GM20000 (cell line): ENCODE data around the gene UBA1.

Experiments used
- DNase-seq: peaks from one replicate; pipeline ENCODE4 v3.0.0; 2012; ENCODE audit warnings: low spot score
- TF ChIP-seq, protein P1 (sequence below): IDR thresholded peaks from 2 replicates; pipeline ENCODE4 v1.5.1; 2012; ENCODE audit warnings: mild to moderate bottlenecking, control low read depth; ENCODE audit errors: extremely low read depth, missing control alignments

UBA1 gene

GRCh38 chrX:47181301-47181700 is 12.3 kb upstream of the UBA1 start:
- DNase-seq, result no peak
- TF ChIP-seq, protein P1, sequence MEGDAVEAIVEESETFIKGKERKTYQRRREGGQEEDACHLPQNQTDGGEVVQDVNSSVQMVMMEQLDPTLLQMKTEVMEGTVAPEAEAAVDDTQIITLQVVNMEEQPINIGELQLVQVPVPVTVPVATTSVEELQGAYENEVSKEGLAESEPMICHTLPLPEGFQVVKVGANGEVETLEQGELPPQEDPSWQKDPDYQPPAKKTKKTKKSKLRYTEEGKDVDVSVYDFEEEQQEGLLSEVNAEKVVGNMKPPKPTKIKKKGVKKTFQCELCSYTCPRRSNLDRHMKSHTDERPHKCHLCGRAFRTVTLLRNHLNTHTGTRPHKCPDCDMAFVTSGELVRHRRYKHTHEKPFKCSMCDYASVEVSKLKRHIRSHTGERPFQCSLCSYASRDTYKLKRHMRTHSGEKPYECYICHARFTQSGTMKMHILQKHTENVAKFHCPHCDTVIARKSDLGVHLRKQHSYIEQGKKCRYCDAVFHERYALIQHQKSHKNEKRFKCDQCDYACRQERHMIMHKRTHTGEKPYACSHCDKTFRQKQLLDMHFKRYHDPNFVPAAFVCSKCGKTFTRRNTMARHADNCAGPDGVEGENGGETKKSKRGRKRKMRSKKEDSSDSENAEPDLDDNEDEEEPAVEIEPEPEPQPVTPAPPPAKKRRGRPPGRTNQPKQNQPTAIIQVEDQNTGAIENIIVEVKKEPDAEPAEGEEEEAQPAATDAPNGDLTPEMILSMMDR, result no peak

GRCh38 chrX:47182106-47182700 is 11.4 kb upstream of the UBA1 start:
- TF ChIP-seq, protein P1, result no peak
- no peak for DNase-seq

DNA sequence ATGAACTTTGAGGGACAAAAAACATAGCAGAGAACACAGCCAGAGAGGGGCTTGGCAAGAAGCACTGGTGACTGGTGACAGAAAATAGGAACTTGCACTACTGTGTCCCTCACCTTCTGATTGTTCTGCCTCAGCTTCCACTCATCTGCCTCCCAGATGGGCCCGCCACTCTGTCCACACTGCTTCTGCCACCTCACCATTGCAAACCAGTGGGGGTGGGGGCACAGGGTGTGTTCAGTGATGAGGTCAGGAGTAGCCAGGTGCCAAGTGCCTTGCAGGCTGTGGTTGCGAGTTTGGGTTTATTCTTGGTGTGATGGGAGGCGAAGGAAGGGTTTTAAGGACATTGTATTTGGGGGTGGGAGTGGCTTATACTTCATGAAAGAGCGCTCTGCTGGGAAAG is 9.1 kb upstream of the UBA1 start:
- DNase-seq, result no peak
- TF ChIP-seq, protein P1, result no peak

DNA sequence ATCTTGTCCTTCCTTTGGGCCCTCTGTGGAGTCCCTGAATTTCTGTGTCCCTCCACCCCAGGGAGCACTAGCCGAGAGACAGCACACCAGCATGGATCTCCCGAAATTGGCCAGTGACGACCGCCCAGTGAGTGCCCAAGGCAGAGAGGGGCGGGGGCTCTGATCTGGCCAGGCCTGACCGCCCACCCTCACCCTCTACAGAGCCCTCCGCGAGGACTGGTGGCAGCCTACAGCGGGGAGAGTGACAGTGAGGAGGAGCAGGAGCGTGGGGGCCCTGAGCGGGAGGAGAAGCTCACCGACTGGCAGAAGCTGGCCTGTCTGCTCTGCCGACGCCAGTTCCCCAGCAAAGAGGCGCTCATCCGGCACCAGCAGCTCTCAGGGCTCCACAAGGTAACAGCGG is 8.4 kb upstream of the UBA1 start:
- TF ChIP-seq, protein P1, result no peak
- no peak for DNase-seq

DNA sequence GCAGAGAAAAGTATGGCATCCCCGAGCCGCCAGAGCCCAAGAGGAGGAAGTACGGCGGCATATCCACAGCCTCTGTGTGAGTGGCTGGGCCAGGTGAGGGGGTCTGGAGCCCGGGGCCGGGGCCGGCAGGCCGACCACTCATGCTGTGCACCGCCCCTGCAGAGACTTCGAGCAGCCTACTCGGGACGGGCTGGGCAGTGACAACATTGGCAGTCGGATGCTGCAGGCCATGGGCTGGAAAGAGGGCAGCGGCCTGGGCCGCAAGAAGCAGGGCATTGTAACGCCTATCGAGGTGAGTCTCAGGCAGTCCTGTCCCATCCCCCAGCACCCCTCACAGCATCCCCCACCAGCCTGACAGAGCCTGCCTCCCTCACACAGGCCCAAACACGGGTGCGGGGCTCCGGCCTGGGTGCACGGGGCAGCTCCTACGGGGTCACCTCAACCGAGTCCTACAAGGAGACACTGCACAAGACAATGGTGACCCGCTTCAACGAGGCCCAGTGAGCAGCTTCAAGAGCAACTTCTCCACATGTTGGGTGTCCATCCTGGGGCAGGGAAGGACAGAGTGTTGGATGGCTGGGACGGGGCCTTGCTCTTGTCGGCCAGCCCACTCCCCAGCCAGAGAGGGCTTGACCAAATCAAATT is 7.4 kb upstream of the UBA1 start:
- TF ChIP-seq, protein P1, result no peak

DNA sequence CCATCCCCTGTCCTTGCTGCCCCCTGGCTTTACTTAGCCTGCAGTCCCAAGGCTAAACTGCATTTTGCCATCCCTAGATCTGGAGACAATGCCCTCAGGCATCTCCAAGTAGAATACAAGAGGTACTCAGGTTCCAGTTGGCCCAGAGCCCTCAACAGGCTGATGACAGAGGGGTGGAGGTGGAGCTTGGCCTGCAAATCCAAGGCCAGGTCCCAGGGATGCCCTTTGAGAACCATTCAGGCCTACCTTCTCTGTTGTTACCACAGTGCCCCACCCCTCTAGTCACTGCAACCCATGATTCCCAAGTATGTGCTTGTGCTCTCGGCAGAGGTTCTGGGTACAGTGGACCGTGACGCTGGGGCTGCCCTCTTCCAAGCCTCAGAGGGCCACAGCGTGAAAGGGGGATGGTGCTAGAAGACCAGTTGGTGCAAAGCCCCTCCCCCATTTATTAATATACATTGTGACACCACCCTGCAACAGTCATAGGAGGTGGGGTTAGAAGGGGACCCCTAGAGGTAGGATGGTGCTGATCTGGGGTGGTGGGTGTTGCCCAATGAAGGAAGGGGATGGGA is 6.4 kb upstream of the UBA1 start:
- no peak for DNase-seq
- TF ChIP-seq, protein P1, result no peak

More for the DNA sequence above, 7.4 kb upstream of the UBA1 start:
- DNase-seq, result no peak

- TF ChIP-seq, protein P1, result no peak
- DNase-seq, result no peak
Observed at GRCh38 chrX:47189906-47190305, 3.7 kb upstream of the UBA1 start.
